Lower leg skin (tissue), 3 donors: ENCODE measurements around the gene PIP4K2C.

Experiments
- POLR2A ChIP-seq, 2 donors: fragments of 450-650 bp; IDR thresholded peaks; one replicate each; pipeline ENCODE4 v1.6.1; 2016 to 2017; ENCODE audit warnings: antibody characterized with exemption in 2 of 2, mild to moderate bottlenecking in 1 of 2, moderate library complexity in 1 of 2
- TF ChIP-seq, protein P1 (sequence below), 3 donors: fragments of 450-650 bp; IDR thresholded peaks; one replicate each; pipeline ENCODE4 v1.5.1; 2016; ENCODE audit warnings: antibody characterized with exemption in 3 of 3, mild to moderate bottlenecking in 3 of 3, moderate library complexity in 2 of 3

DNA sequence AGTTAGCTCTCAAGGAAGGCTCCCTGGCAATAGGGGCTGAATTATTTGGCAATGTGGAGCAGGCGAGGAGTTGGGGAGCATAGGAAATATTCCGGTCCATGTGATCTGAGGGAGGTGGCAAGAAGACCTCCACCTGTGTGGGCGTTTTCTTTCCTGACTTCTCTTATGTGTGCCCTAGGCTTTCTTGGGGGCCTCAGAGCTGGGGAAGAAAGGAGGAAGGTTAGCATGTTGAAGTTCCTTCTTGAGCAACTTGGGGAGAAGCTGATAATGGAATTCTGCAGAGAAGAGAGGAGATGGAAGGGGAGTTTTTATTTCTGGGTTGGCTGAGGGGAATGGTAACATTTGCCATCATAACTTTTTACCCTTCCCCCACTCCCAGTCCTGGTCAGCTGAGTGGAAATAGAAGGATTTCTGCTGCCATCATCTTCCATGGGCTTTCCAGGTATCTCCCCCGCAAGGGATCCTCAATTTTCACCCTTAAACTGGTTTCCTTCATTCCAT is 14.9 kb downstream of the PIP4K2C start:
- TF ChIP-seq, protein P1, sequence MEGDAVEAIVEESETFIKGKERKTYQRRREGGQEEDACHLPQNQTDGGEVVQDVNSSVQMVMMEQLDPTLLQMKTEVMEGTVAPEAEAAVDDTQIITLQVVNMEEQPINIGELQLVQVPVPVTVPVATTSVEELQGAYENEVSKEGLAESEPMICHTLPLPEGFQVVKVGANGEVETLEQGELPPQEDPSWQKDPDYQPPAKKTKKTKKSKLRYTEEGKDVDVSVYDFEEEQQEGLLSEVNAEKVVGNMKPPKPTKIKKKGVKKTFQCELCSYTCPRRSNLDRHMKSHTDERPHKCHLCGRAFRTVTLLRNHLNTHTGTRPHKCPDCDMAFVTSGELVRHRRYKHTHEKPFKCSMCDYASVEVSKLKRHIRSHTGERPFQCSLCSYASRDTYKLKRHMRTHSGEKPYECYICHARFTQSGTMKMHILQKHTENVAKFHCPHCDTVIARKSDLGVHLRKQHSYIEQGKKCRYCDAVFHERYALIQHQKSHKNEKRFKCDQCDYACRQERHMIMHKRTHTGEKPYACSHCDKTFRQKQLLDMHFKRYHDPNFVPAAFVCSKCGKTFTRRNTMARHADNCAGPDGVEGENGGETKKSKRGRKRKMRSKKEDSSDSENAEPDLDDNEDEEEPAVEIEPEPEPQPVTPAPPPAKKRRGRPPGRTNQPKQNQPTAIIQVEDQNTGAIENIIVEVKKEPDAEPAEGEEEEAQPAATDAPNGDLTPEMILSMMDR (IDR thresholded peaks at IDR 0.05): no peak
- no peak for TF ChIP-seq POLR2A (IDR thresholded peaks at IDR 0.05)
